Neural crest cell (in vitro differentiated cells): ENCODE results near the gene RLF. TPM values are rescaled to one million over a fixed set of nuclear protein-coding genes. Genes with fewer than 3 reads are reported as not detected.
"Not testable (repeated sequence)": the region's sequence is repeated elsewhere in the genome, so short reads cannot be mapped to it uniquely, and the experiment has no call there.

Source experiments
- DNase-seq: peaks from one replicate; pipeline ENCODE4 v3.0.0; 2021; ENCODE audit warnings: low read depth, mixed read lengths, low spot score
- H3K27ac Mint-ChIP-seq: one replicate; pipeline ENCODE4 v1.8.0; 2021; ENCODE audit warnings: mild to moderate bottlenecking, mixed read lengths; ENCODE audit not compliant: unreplicated experiment
- H3K27me3 Mint-ChIP-seq: 2 replicates; pipeline ENCODE4 v1.8.0; 2021; ENCODE audit warnings: low read depth, mild to moderate bottlenecking, mixed read lengths
- H3K36me3 Mint-ChIP-seq: 2 replicates; pipeline ENCODE4 v1.8.0; 2021; ENCODE audit warnings: low read depth, mild to moderate bottlenecking, mixed read lengths
- H3K4me1 Mint-ChIP-seq: 2 replicates; pipeline ENCODE4 v1.8.0; 2021; ENCODE audit warnings: mixed read lengths
- H3K4me3 Mint-ChIP-seq: one replicate; pipeline ENCODE4 v1.8.0; 2021; ENCODE audit warnings: mild to moderate bottlenecking, mixed read lengths
- H3K9me3 Mint-ChIP-seq: 2 replicates; pipeline ENCODE4 v1.8.0; 2021; ENCODE audit warnings: mixed read lengths
- total RNA-seq: library from RNA; stranded (reverse); gene quantifications from 2 replicates; pipeline ENCODE4 v1.2.1, GENCODE V29; 2021
- TF ChIP-seq, protein P1 (sequence below): fragments of 200-600 bp; sonication (generic); conservative IDR thresholded peaks from 2 replicates; pipeline ENCODE4 v1.5.0; 2021; ENCODE audit warnings: antibody characterized with exemption, mild to moderate bottlenecking

The RLF gene
- total RNA-seq, 1 donor from 2014 or later, result 24.0 TPM

DNA sequence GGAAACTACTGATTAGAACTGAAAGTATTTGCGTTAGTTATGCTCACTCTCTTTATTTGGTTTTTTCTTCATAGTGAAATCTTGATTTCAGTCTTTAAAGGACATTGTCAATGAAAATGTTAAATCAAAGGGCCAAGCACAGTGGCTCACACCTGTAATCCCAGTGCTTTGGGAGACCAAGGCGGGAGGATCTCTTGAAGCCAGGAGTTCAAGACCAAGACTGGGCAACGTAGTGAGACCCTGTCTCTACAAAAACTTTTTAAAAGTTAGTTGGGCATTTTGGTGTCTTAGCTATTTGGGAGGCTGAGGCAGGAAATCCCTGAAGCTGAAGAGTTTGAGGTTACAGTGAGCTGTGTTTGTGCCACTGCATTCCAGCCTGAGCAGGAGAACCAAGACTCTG is 13.6 kb downstream of the RLF start:
- Mint-ChIP-seq H3K27ac (no peak overlapping the region), H3K4me3 (no peak overlapping the region), H3K9me3 (peaks cover 2% of the 10 kb centered on the region), H3K27me3 (no peaks in the 10 kb centered on the region), H3K4me1 (peaks cover 17% of the 10 kb centered on the region), H3K36me3 (no peaks in the 10 kb centered on the region)
- DNase-seq, result no peak
- TF ChIP-seq, protein P1, sequence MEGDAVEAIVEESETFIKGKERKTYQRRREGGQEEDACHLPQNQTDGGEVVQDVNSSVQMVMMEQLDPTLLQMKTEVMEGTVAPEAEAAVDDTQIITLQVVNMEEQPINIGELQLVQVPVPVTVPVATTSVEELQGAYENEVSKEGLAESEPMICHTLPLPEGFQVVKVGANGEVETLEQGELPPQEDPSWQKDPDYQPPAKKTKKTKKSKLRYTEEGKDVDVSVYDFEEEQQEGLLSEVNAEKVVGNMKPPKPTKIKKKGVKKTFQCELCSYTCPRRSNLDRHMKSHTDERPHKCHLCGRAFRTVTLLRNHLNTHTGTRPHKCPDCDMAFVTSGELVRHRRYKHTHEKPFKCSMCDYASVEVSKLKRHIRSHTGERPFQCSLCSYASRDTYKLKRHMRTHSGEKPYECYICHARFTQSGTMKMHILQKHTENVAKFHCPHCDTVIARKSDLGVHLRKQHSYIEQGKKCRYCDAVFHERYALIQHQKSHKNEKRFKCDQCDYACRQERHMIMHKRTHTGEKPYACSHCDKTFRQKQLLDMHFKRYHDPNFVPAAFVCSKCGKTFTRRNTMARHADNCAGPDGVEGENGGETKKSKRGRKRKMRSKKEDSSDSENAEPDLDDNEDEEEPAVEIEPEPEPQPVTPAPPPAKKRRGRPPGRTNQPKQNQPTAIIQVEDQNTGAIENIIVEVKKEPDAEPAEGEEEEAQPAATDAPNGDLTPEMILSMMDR, result no peak

DNA sequence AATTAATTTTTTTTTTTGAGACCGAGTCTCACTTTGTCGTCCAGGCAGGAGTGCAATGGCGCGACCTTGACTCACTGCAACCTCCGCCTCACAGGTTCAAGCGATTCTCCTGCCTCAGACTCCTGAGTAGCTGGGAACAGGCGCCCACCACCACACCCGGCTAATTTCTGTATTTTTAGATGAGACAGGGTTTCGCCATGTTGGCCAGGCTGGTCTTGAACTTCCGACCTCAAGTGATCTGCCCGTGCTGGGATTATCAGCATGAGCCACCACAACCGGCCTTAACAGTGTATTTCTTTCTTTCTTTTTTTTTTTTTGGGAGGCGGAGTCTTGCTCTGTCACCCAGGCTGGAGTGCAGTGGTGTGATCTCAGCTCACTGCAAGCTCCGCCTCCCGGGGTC is 15.8 kb downstream of the RLF start:
- not testable (repeated sequence) for H3K4me3 Mint-ChIP-seq, H3K9me3 Mint-ChIP-seq, H3K27me3 Mint-ChIP-seq, H3K36me3 Mint-ChIP-seq, DNase-seq, H3K27ac Mint-ChIP-seq
- H3K4me1 Mint-ChIP-seq, result peaks cover 17% of the 10 kb centered on the region

DNA sequence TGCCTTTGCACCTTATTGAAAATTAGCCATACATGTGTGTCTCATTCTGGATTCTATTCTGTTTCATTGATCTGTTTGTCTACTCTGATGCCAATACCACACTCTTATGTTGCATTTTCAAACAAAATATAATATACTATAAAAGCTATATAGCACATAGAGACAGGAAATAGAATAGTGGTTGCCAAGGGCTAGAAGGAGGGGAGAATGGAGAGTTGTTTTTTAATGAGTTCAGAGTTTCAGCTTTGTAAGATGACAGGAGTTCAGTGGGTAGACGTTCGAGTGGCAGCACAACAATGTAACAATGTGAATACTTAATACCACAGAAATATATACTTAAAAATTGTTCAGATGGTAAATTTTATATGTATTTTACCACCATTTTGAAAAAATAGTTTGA is 17.0 kb downstream of the RLF start:
- H3K27ac Mint-ChIP-seq, result no peak overlapping the region
- no peak for DNase-seq
- no peak overlapping the region for H3K4me3 Mint-ChIP-seq
- H3K27me3 Mint-ChIP-seq, result no peaks in the 10 kb centered on the region
- peaks cover 2% of the 10 kb centered on the region for H3K9me3 Mint-ChIP-seq
- TF ChIP-seq, protein P1, result no peak
- no peaks in the 10 kb centered on the region for H3K36me3 Mint-ChIP-seq
- peaks cover 22% of the 10 kb centered on the region for H3K4me1 Mint-ChIP-seq

DNA sequence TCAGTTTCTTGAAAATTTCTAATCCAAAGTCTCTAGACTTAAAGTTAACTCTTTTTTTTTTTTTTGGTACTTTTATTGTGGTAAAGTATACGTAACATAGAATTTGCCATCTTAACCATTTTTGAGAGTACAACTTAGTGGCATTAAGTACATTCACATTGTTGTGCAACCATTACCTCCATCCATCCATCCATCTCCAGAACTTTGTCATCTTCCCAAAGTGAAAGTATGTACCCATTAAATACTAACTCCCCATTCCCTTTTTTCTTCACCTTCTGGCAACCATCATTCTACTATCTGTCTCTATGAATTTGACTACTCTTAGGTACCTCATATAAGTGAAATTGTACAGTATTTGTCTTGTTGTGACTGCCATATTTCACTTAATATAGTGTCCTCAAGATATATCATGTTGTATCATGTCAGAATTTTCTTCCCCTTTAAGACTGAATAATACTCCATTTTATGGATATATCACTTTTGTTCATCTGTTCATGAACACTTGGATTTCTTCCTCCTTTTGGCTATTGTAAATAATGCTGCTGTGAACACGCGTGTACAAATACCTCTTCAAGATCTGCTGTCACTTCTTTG is 18.4 kb downstream of the RLF start:
- Mint-ChIP-seq H3K9me3 (peaks cover 2% of the 10 kb centered on the region), H3K36me3 (no peaks in the 10 kb centered on the region), H3K27me3 (no peaks in the 10 kb centered on the region), H3K4me1 (peaks cover 24% of the 10 kb centered on the region), H3K4me3 (no peak overlapping the region), H3K27ac (no peak overlapping the region)
- DNase-seq, result no peak
- TF ChIP-seq, protein P1, result no peak

DNA sequence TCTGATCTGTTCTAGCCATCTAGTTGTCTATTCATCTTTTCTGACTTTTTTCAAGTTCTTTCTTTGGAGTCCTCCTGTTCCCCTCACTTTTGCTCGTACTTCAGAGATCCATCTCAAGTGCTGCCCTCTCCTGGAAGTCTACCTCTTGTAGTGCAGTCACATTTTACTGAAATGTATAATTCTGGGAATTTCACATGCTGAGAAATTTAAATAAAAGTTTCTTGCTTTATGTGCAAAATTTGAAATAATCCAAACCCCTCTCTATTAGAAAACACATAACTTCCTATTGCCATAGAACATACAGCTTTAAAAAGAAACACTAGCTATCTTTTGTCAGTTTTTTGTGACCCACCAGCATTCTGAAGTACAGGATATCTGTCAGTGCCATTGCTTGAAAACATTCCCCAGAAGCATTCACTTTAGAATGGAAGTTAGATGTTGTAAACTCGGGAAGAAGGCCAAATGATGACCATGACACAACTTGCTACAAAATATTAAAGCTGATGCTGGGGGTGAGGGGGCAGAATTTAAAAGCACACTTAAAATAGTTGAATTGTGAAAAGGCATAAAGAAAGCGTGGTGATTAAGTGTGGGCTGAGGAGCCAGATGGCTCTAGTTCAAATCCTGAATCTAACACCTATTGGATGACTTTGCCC is 22.0 kb downstream of the RLF start:
- Mint-ChIP-seq H3K4me1 (peaks cover 18% of the 10 kb centered on the region), H3K9me3 (no peaks in the 10 kb centered on the region), H3K27ac (peak overlapping the region; percentile 8), H3K27me3 (no peaks in the 10 kb centered on the region), H3K4me3 (no peak overlapping the region), H3K36me3 (no peaks in the 10 kb centered on the region)
- no peak for DNase-seq
- TF ChIP-seq, protein P1, result peak; percentile 59

DNA sequence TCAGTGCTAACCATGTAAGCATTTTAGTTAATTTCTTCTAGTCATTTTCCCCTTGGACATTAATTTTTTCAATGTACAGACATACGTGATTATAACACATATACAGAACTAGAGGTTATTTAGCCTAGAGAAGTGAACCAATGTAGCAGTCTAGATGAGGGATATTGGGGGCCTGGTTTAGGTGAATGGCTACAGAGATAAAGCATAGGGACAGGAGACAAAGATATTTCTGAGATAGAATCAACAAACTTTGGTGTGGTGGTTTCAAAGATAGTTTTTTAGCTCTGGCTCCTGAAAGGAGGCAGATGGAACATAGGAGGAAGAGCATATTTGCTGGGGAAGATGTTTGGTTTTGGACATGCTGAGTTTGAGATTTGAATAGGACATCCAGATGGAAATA is 23.0 kb downstream of the RLF start:
- no peak overlapping the region for H3K4me3 Mint-ChIP-seq
- peaks cover 15% of the 10 kb centered on the region for H3K4me1 Mint-ChIP-seq
- TF ChIP-seq, protein P1, result no peak
- H3K27me3 Mint-ChIP-seq, result no peaks in the 10 kb centered on the region
- H3K9me3 Mint-ChIP-seq, result no peaks in the 10 kb centered on the region
- no peak for DNase-seq
- H3K27ac Mint-ChIP-seq, result no peak overlapping the region
- H3K36me3 Mint-ChIP-seq, result peaks cover 4% of the 10 kb centered on the region
